ENCODE results near the gene LRIG1. TPM values are rescaled to one million over a fixed set of nuclear protein-coding genes. Genes with fewer than 3 reads are reported as not detected.

The LRIG1 gene
- total RNA-seq, 3 donors from 2014 or later, result 72.1 to 180 (median 75.3) TPM

DNA sequence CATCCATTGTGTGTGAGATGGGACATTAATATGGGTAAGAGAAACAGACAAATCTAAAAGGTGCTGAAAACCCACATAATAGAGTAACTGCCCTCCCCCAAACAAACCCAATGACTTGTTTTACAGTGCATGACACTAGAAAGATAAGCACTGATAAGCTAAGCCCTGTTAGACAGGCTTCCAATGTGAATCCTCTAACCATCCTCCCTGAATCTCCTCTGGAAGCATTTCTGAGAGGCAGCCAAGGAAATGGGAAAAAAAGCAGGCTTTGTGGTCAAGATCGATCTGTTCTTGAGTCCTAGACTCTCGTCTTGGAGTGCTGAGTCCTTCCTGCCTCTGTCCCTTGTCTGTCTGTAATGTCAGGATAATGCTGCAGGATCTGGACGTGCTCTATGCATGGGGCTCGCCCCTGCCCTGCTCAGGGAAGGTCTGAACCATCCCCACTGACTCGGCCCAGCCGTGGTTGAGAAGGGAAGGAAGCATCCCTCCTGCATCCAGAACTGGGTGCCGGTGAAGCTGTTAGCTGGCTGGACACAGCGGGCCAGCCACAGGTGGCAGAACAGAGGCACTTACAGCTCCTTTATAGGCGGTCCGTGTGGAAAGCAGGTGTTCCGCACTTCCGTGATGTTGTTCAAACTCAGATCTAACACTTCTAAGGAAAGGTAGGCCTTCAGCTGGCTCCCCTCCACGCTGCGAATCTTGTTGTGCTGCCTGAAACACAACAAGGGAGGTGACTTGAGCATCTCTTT lies 84.1 kb downstream of the LRIG1 start:
- Histone ChIP-seq H3K4me1 (ENCODE audit: low read depth) (peaks cover 3% of the 10 kb centered on the region), H3K9me3 (peaks cover 5% of the 10 kb centered on the region), H3K4me3 (no peak overlapping the region), H3K36me3 (ENCODE audit: low read depth) (peaks cover 4% of the 10 kb centered on the region)
- DNase-seq, result peak; percentile 50 to 64 (median 57)
- TF ChIP-seq, protein P1, sequence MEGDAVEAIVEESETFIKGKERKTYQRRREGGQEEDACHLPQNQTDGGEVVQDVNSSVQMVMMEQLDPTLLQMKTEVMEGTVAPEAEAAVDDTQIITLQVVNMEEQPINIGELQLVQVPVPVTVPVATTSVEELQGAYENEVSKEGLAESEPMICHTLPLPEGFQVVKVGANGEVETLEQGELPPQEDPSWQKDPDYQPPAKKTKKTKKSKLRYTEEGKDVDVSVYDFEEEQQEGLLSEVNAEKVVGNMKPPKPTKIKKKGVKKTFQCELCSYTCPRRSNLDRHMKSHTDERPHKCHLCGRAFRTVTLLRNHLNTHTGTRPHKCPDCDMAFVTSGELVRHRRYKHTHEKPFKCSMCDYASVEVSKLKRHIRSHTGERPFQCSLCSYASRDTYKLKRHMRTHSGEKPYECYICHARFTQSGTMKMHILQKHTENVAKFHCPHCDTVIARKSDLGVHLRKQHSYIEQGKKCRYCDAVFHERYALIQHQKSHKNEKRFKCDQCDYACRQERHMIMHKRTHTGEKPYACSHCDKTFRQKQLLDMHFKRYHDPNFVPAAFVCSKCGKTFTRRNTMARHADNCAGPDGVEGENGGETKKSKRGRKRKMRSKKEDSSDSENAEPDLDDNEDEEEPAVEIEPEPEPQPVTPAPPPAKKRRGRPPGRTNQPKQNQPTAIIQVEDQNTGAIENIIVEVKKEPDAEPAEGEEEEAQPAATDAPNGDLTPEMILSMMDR (IDR thresholded peaks at IDR 0.05), result no peak
- peak; percentile 84 for ATAC-seq
- intact Hi-C loops (cut with DNase I, micrococcal nuclease), result loop anchor here in 1 of 2 donors (10.0 kb wide), 1 partner anchor 408 kb away; no protein-coding TSS in a partner anchor

DNA sequence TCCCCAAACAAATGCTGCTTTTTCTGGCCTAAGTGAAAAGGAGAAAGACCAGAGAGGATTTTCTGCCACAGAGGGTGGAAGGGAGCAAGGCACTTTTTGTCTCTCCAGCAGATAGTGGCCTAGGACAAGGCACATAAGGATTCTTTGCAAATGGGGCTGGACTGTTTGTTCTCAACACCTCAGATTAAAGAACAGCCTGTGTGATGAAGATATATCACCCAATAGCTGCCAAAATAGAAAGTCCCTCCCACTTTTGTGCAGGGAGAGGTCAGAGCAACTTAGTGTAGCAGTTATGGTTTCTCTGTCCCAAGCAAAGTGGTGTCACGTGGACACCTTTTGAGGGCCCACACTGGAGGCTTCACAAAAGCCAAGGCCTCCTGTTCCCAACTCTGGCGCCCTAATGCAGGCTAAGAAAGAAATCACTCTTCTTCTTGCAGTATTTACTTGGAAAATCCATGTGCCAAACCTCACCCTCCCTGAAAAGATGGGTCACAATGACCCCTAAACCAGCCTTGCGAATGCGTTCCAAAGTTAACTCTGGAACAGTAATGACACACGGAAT lies 84.9 kb downstream of the LRIG1 start:
- intact Hi-C loops (cut with DNase I, micrococcal nuclease), result loop anchor here in 1 of 2 donors (10.0 kb wide), 1 partner anchor 409 kb away; no protein-coding TSS in a partner anchor
- H3K4me3 ChIP-seq, result no peak overlapping the region
- peaks cover 3% of the 10 kb centered on the region for H3K4me1 ChIP-seq (ENCODE audit: low read depth)
- ATAC-seq (peak; percentile 55), DNase-seq (no peak)
- H3K36me3 ChIP-seq (ENCODE audit: low read depth), result peaks cover 4% of the 10 kb centered on the region
- TF ChIP-seq, protein P1 (IDR thresholded peaks at IDR 0.05), result no peak
- no peaks in the 10 kb centered on the region for H3K9me3 ChIP-seq

DNA sequence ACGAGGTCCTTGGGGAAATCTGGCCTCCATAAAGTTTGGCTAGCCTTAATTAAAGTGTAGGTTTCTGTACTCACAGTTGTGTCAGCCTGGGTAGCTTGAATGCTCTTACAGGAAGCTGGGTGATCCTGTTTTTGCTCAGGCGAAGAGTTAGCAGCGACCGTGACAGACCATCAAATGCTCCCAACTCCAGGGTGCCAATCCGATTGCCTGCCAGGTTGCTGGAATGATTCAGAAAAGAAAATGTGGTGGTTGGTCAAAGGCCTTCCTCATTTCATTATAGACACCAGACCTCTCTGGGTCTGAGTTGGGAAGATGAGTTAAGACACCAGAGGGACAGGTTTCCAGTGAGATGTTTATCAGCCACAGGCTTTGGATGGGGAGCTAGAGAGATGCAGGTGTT lies 86.0 kb downstream of the LRIG1 start:
- Histone ChIP-seq H3K4me3 (no peak overlapping the region), H3K36me3 (ENCODE audit: low read depth) (peaks cover 4% of the 10 kb centered on the region), H3K9me3 (no peaks in the 10 kb centered on the region), H3K4me1 (ENCODE audit: low read depth) (peaks cover 3% of the 10 kb centered on the region)
- intact Hi-C loops (cut with DNase I, micrococcal nuclease), result loop anchor here in 1 of 2 donors (10.0 kb wide), 1 partner anchor 410 kb away; no protein-coding TSS in a partner anchor
- TF ChIP-seq, protein P1 (IDR thresholded peaks at IDR 0.05), result no peak
- ATAC-seq (no peak), DNase-seq (no peak)

DNA sequence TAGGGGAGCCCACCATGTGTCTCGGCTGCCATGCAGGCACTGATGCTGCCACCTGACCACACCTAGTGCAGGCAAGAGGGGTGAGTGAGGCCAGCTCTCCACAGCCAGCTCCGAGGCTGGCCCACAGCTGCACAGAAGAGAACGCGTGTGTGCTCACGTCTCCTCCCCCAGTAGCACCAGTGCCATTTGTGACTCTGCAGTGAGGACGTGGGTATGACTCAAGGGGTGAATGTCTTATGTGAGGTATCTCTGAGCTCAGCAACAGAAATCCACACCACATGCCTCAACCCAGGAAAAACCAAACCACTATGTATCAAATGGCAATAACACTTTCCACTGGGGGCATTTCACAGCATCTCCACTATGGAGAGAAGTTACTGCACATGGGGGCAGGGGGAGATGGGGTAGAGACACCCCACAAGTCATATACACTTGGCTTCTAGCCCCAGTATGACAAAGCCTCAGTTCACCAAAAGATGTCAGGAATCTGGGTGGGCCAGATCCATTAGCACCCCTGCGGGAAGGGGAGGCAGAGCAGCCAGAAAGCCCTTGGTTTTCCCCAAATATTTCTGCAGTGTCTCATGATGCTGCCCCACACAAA lies 87.6 kb downstream of the LRIG1 start:
- peaks cover 4% of the 10 kb centered on the region for H3K36me3 ChIP-seq (ENCODE audit: low read depth)
- no peak overlapping the region for H3K4me3 ChIP-seq
- H3K9me3 ChIP-seq, result no peaks in the 10 kb centered on the region
- no peak for ATAC-seq
- DNase-seq, result no peak
- H3K4me1 ChIP-seq (ENCODE audit: low read depth), result peaks cover 3% of the 10 kb centered on the region
- TF ChIP-seq, protein P1 (IDR thresholded peaks at IDR 0.05), result no peak
- intact Hi-C loops (cut with DNase I, micrococcal nuclease), result loop anchor here in 1 of 2 donors (10.0 kb wide), 1 partner anchor 412 kb away; no protein-coding TSS in a partner anchor

DNA sequence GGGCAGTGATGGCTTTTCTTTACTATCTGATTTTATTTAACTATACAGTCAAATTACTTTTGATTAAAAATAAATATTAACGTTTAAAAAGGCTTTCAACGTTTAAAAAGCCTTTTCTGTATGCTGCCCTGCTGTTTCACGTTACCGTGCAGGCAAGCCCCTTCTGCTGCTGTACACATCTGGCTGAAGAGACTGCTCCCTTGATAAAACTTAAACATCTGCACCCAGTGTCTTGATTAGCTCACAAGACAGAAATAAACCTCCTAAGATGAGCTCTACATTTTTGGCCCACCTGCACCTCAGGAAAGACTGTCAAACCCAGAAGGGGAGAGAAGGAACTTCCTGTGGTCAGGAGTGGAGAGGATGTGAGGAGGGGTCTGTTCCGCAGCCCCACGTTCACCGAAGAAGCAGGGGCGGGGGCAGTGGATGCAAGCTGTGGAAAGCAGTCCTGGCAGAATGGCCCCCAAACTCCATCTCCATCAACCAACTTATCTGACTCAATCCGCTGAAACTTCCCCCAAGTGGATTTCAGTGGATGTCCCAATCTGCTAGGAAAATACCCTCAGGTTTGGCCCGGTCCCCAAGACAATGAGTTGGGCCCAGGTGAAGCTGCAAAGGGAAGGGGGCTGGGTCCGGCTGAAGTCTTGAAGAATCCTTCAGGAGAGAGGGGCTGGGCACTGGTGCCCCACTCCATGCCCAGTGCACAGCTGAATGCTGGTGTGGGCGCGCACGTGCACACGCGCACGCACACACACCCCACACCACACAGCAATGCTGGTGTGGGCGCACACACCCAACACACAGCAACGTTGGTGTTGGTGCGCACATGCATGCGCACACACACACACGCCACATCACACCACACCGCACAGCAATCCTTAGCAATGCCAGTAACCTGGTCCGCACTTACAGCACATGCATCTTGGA lies 88.6 kb downstream of the LRIG1 start:
- intact Hi-C loops (cut with DNase I, micrococcal nuclease), result loop anchor here in 1 of 2 donors (10.0 kb wide), 1 partner anchor 413 kb away; no protein-coding TSS in a partner anchor

More for the DNA sequence above, 88.6 kb downstream of the LRIG1 start:
- TF ChIP-seq, protein P1 (IDR thresholded peaks at IDR 0.05), result no peak
- H3K4me3 ChIP-seq, result no peak overlapping the region
- peaks cover 11% of the 10 kb centered on the region for H3K4me1 ChIP-seq (ENCODE audit: low read depth)
- DNase-seq, result no peak
- H3K9me3 ChIP-seq, result no peaks in the 10 kb centered on the region
- no peak for ATAC-seq
- H3K36me3 ChIP-seq (ENCODE audit: low read depth), result peaks cover 4% of the 10 kb centered on the region
